GM19455 (cell line): ENCODE results near the gene TPTE.
"Not testable (repeated sequence)": the region's sequence is repeated elsewhere in the genome, so short reads cannot be mapped to it uniquely, and the experiment has no call there.

Source experiments
- ATAC-seq: cut with Tn5 transposase; IDR thresholded peaks from one replicate; pipeline ENCODE4 v1.9.1; 2021; ENCODE audit not compliant: unreplicated experiment

TPTE gene

DNA sequence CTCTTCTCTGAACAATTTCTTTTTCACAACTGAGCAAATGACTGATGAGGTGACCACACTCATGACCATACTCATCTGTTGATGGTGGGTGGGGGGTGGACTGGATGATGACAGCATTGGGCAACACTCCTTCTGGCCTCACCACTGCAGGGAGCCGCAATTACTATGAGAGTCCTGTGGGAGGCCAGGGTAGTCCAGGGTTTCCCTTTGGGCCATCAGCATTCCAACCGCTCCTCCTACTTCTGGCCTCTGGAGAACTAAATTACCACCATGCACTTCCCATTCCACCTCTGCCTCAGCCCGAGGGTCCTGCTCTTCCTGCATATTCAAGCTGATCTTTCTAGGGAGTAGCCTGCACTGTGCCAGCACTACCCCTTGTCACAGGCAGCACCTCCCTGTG, 94.7 kb downstream of the TPTE start:
- not testable (repeated sequence) for ATAC-seq

- ATAC-seq, result no peak
These were observed 95.2 kb downstream of the TPTE start for GRCh38 chr21:10616535-10616934.

GRCh38 chr21:10617133-10617752, 95.9 kb downstream of the TPTE start:
- ATAC-seq, result not testable (repeated sequence)

DNA sequence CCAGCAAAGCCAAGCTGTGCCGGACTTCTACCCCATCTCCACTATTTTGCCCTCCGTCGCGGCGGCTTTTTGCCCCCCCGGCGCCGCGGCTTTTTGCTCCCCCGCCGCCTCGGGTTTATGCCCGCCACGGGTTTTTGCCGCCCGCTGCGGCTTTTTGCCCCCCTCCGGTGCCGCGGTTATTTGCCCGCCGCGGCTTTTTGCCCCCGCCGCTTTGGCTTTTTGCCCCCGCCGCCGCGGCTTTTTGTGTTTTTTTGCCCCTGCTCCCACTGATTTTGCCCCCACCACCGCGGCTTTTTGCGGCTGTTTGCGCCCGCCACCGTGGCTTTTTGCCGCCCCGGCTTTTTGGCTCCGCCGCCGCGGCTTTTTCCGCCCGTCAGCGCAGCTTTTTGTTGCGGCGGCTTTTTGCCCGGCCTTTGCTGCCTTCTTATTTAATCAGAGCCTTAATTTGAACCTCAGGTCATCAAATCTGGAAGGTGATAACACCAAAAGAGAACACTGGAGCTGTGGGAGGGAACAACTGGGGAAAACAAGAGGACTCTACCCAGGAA, 106.0 kb downstream of the TPTE start:
- ATAC-seq, result no peak

- ATAC-seq, result not testable (repeated sequence)
These were observed 107.9 kb downstream of the TPTE start for GRCh38 chr21:10629239-10629638.

DNA sequence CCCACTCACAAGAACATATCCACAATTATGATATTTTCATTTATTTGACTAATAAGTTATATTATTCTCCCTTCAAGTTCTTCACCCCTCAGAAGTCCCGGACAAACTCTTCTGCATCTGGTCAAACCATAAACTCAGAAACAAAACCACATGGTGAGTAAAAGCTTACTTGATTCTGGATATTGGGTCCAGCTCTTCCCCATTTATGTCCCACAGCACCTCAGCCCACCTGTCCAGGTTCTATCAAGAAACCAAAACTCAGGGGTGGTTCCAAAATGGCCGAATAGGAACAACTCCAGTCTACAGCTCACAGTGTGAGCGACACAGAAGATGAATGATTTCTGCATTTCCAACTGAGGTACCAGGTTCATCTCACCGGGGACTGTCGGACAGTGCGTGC, 109.4 kb downstream of the TPTE start:
- not testable (repeated sequence) for ATAC-seq

GRCh38 chr21:10631316-10631715, 109.9 kb downstream of the TPTE start:
- ATAC-seq, result not testable (repeated sequence)

DNA sequence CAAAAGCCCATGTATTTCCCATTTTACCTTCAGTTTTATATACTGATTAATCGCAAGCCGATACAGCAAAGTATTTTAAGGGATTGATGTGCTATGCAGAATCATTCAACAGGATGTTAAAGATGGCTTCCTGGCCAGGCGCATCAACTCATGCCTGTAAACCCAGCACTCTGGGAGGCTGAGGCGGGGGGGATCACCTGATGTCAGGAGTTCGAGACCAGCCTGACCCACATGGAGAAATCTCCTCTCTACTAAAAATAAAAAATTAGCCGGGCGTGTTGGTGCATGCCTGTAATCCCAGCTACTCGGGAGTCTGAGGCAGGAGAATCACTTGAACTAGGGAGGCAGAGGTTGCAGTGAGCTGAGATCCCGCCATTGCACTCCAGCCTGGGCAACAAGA, 116.8 kb downstream of the TPTE start:
- ATAC-seq, result not testable (repeated sequence)

DNA sequence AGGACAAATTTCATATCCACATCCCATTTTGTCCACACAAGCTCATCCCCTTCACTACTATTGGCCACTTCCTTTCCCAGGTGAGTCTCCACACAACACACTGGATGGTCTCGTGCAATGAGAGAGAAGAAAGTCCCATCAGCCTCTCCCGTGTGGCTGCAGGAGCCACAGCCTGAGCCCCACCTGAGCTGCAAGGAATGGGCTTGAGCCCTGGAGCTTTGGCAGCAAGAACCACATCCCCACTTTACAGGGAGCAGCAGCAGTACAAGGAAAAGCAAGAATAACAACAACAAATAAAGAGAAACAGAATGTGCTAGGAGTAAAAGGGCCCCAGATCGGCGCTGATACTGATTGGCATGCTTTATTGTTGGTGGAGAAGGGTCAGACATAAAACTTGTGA, 117.7 kb downstream of the TPTE start:
- no peak for ATAC-seq

- ATAC-seq, result not testable (repeated sequence)
These were observed 118.4 kb downstream of the TPTE start for GRCh38 chr21:10639746-10640145.

- ATAC-seq, result no peak
These were observed 119.1 kb downstream of the TPTE start for GRCh38 chr21:10640446-10640845.

GRCh38 chr21:10641107-10641506, 119.7 kb downstream of the TPTE start:
- no peak for ATAC-seq

DNA sequence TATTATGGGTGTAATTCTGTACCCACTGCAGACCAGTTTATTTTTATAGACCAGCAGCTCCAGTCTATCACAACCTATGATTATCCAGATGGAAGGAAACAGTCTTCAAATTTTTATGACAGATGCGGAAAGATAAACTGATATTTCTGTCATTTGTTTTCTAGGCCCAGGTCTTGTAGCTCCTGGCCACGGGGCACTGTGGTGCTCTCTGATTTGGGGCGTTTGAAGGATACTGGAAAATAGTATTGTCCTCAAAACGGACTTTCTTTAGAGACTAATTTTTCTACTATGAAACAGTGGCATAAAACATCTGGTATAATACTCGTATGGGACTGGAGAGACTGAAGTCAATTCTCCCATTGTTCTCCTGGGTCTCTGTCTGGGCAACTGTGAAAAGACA, 124.3 kb downstream of the TPTE start:
- ATAC-seq, result not testable (repeated sequence)

GRCh38 chr21:10649350-10650149, 128.2 kb downstream of the TPTE start:
- ATAC-seq, result not testable (repeated sequence)

DNA sequence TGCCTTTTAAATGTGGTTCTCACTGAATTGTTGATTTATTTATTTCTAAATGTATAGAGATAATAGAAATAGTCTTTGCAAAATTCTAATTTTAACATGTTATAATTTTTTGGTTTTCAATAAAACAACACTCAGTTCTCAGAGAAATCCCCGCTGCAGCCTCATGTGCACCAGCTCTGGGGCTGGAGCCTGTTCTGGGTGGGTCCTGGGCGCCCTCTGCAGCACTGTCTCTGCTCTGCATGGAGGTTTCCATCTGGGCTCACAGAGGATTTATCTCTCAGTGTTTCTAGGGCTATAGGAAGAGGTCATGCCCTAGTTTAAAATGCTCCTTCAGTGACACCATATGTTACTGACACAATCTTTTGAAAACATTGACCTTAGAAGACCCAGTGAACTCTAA, 128.9 kb downstream of the TPTE start:
- ATAC-seq, result not testable (repeated sequence)
